ENCODE measurements around the gene PTTG1IP2.

GRCh38 chr7:90507692-90508091 is 38.3 kb downstream of the PTTG1IP2 start:
- TF ChIP-seq POLR2A (IDR thresholded peaks at IDR 0.05), result no peak
- TF ChIP-seq CTCF (IDR thresholded peaks at IDR 0.05), result no peak

All from thyroid gland (tissue), 4 donors.